Measurements from ENCODE around the gene DDX24.

DDX24 gene

GRCh38 chr14:94110552-94111181 lies 29.7 kb upstream of the DDX24 start, which contains the start of gene IFI27:
TSS of gene IFI27 (plus strand) at chr14:94110736.
- H3K4me3 ChIP-seq (ENCODE audit: low read depth, low read length) = no peak within 1 kb of the TSS
- no peak for TF ChIP-seq CTCF (IDR thresholded peaks at IDR 0.05; ENCODE audit: low read depth, low read length, missing control alignments)
- no peak for DNase-seq (ENCODE audit: low read depth)

GRCh38 chr14:94109915-94110250 lies 28.9 kb upstream of the DDX24 start:
- no peak for TF ChIP-seq CTCF (IDR thresholded peaks at IDR 0.05; ENCODE audit: low read depth, low read length, missing control alignments)
- no peak for DNase-seq (ENCODE audit: low read depth)

GRCh38 chr14:94104731-94105130 lies 23.7 kb upstream of the DDX24 start:
- no peak for DNase-seq (ENCODE audit: low read depth)
- no peak overlapping the region for H3K4me3 ChIP-seq (ENCODE audit: low read depth, low read length)
- no peak for TF ChIP-seq CTCF (IDR thresholded peaks at IDR 0.05; ENCODE audit: low read depth, low read length, missing control alignments)

More at GRCh38 chr14:94109915-94110250, 28.9 kb upstream of the DDX24 start:
- no peak overlapping the region for H3K4me3 ChIP-seq (ENCODE audit: low read depth, low read length)

- DNase-seq (ENCODE audit: low read depth) = no peak
- no peak overlapping the region for H3K4me3 ChIP-seq (ENCODE audit: low read depth, low read length)
- no peak for TF ChIP-seq CTCF (IDR thresholded peaks at IDR 0.05; ENCODE audit: low read depth, low read length, missing control alignments)
Measured at GRCh38 chr14:94103554-94104150, 22.6 kb upstream of the DDX24 start.

GRCh38 chr14:94102768-94103482 lies 21.9 kb upstream of the DDX24 start:
- no peak for DNase-seq (ENCODE audit: low read depth)
- TF ChIP-seq CTCF (IDR thresholded peaks at IDR 0.05; ENCODE audit: low read depth, low read length, missing control alignments) = no peak
- no peak overlapping the region for H3K4me3 ChIP-seq (ENCODE audit: low read depth, low read length)

GRCh38 chr14:94101748-94102147 lies 20.7 kb upstream of the DDX24 start:
- no peak for DNase-seq (ENCODE audit: low read depth)
- no peak overlapping the region for H3K4me3 ChIP-seq (ENCODE audit: low read depth, low read length)
- TF ChIP-seq CTCF (IDR thresholded peaks at IDR 0.05; ENCODE audit: low read depth, low read length, missing control alignments) = no peak

All from GM12864 (cell line).